SW480 (cell line): ENCODE data around the gene XPNPEP3.
A peak's percentile ranks its signal among the peaks of the same experiment; 100 is the strongest.
"Not testable (repeated sequence)": the region's sequence is repeated elsewhere in the genome, so short reads cannot be mapped to it uniquely, and the experiment has no call there.

Source experiments
- DNase-seq: peaks from one replicate; pipeline ENCODE4 v3.0.0-alpha.2; 2016; ENCODE audit warnings: low spot score

Gene XPNPEP3

GRCh38 chr22:40856513-40857308 lies at the start of gene XPNPEP3, which contains the start of gene ST13:
Gene XPNPEP3, plus strand, starts transcription at chr22:40857148. Its CDS starts 34 bp downstream, at chr22:40857182.
Gene ST13, minus strand, starts transcription at chr22:40856639. Its CDS starts 99 bp downstream, at chr22:40856540.
- DNase-seq, result peak; percentile 94

- DNase-seq, result no peak
Measured at GRCh38 chr22:40808018-40808841, 48.7 kb upstream of the XPNPEP3 start.

- no peak for DNase-seq
Measured at GRCh38 chr22:40813912-40814315, 43.0 kb upstream of the XPNPEP3 start.

- DNase-seq, result no peak
Measured at GRCh38 chr22:40817737-40818136, 39.2 kb upstream of the XPNPEP3 start.

- DNase-seq, result no peak
Measured at GRCh38 chr22:40818192-40818746, 38.7 kb upstream of the XPNPEP3 start.

- DNase-seq, result peak; percentile 85
Measured at GRCh38 chr22:40818747-40819598, 38.0 kb upstream of the XPNPEP3 start, which contains the start of gene SLC25A17. Gene SLC25A17, minus strand, starts transcription at chr22:40819346. Its CDS starts 98 bp downstream, at chr22:40819248.

GRCh38 chr22:40819599-40820140 lies 37.3 kb upstream of the XPNPEP3 start:
- peak; percentile 30 for DNase-seq

- no peak for DNase-seq
Measured at GRCh38 chr22:40823426-40823825, 33.5 kb upstream of the XPNPEP3 start.

GRCh38 chr22:40826292-40826691 lies 30.7 kb upstream of the XPNPEP3 start:
- DNase-seq, result not testable (repeated sequence)

GRCh38 chr22:40826984-40827741 lies 29.8 kb upstream of the XPNPEP3 start:
- peak; percentile 2 for DNase-seq

GRCh38 chr22:40829131-40829530 lies 27.8 kb upstream of the XPNPEP3 start:
- DNase-seq, result no peak

GRCh38 chr22:40834619-40835018 lies 22.3 kb upstream of the XPNPEP3 start:
- no peak for DNase-seq

- no peak for DNase-seq
Measured at GRCh38 chr22:40838486-40838885, 18.5 kb upstream of the XPNPEP3 start.

- no peak for DNase-seq
Measured at GRCh38 chr22:40844951-40845350, 12.0 kb upstream of the XPNPEP3 start.

GRCh38 chr22:40845816-40846215 lies 11.1 kb upstream of the XPNPEP3 start:
- DNase-seq, result not testable (repeated sequence)

GRCh38 chr22:40853333-40853732 lies 3.6 kb upstream of the XPNPEP3 start:
- DNase-seq, result no peak

GRCh38 chr22:40853961-40854360 lies 3.0 kb upstream of the XPNPEP3 start:
- no peak for DNase-seq

- DNase-seq, result no peak
Measured at GRCh38 chr22:40855071-40855978, 1.6 kb upstream of the XPNPEP3 start.

- peak; percentile 9 for DNase-seq
Measured at GRCh38 chr22:40855979-40856512, 902 bp upstream of the XPNPEP3 start.
